Measurements from ENCODE around the gene SCARB1.

DNA sequence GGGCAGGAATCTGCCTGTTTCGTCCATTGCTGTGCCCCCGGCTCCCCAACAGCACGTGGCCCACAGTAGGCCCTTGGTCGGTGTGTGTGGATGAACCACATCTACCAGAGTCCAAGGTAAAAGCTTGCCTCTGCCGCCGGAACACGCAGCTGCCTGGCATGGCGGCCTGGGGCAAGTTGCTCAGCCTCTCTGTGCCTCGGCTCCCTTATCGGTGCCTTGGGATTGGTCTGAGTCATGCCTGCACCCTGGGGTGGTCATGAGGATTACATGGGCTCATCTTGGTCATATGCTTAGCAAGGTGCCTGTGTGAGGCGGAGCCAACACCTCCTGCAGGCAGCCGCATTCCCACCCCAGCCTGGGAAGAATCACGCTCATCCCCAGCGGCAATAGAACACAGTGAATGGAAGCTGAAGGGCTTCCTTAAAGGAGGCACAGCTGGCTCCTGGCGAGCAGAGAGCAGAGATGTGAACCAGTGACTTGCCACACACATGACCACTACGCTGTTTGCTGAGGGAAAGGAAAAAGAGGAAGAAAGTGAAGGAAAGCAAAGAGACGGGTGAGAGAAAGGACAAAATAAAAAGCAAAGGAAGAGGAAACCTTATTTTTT is 5.5 kb upstream of the SCARB1 start:
- no peak for TF ChIP-seq POLR2A (IDR thresholded peaks at IDR 0.05)
- TF ChIP-seq, protein P1, sequence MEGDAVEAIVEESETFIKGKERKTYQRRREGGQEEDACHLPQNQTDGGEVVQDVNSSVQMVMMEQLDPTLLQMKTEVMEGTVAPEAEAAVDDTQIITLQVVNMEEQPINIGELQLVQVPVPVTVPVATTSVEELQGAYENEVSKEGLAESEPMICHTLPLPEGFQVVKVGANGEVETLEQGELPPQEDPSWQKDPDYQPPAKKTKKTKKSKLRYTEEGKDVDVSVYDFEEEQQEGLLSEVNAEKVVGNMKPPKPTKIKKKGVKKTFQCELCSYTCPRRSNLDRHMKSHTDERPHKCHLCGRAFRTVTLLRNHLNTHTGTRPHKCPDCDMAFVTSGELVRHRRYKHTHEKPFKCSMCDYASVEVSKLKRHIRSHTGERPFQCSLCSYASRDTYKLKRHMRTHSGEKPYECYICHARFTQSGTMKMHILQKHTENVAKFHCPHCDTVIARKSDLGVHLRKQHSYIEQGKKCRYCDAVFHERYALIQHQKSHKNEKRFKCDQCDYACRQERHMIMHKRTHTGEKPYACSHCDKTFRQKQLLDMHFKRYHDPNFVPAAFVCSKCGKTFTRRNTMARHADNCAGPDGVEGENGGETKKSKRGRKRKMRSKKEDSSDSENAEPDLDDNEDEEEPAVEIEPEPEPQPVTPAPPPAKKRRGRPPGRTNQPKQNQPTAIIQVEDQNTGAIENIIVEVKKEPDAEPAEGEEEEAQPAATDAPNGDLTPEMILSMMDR (IDR thresholded peaks at IDR 0.05), result no peak
